ENCODE results near the gene SUMO1. TPM values are rescaled to one million over a fixed set of nuclear protein-coding genes. Genes with fewer than 3 reads are reported as not detected.
A peak's percentile ranks its signal among the peaks of the same experiment; 100 is the strongest.
"Not testable (repeated sequence)": the region's sequence is repeated elsewhere in the genome, so short reads cannot be mapped to it uniquely, and the experiment has no call there.

SUMO1 gene
- total RNA-seq (ENCODE audit: unreplicated experiment) = 111 TPM
- long read RNA-seq, transcript SUMO1-201 (4 exons, 831 nt) = minor isoform, 7 of 189 reads
- long read RNA-seq, transcript SUMO1-203 (5 exons, 1,536 nt) = major isoform, 172 of 189 reads
- long read RNA-seq, partial matches to known transcripts = 0 of 189 reads
- long read RNA-seq, other reads (novel, unspliced or antisense) = 7 of 189 reads

DNA sequence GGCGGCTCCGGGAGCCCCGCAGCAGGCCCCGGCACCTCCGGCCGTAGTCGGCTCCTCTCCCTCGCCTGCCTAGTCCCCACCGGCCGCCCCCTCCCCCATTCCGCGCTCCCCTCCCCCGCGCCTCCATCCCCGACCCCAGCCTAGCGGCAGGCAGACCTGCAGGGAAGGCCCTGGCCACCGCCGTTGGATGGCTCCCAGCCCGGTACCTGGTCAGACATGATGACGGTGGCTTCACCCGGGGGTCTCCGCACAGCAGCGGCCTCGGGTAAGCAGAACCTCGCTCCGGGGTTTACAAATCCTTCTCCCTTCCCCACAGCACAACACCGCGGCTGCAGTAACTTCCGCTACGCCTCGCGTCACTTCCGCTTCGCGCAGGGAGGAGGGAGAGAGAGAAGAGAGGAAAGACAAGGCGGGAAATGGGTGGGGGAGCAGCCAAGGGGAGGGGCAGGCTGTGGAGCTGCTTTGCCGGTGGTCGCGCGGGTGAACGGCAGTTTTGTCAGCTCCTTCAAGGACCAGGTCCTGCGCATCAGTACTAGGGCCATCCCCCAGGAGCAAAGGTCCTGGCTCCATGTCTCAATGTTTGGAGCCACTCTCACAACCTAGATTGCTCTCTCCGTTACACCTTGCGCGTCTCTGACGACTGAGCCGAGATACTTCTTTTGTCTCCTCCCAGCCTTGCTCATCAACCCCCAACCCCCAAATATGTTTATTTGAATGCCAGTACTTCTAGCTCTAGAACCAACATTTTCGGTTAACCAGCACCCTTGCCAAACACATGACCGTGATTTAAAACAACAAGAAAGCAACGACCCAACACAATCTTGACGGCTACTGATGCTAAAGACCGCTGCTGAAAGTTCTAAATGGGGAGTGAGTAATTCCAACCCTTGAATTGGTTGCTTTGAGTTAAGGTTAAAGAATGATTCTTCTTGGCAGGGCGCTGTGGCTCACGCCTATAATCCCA lies at the start of gene SUMO1:
TSS of gene SUMO1 (minus strand) at position 364 of the 964 bp plus-strand sequence. CDS start at position 218, 146 bp downstream.
- Mint-ChIP-seq H3K27ac (ENCODE audit: unreplicated experiment) (peak within 1 kb of the TSS; percentile 94), H3K4me1 (ENCODE audit: low read depth, unreplicated experiment) (peaks cover 5% of the 10 kb centered on the region), H3K4me3 (ENCODE audit: unreplicated experiment) (peak within 1 kb of the TSS; percentile 96), H3K36me3 (ENCODE audit: unreplicated experiment) (no peaks in the 10 kb centered on the region), H3K9me3 (ENCODE audit: unreplicated experiment) (peaks cover 6% of the 10 kb centered on the region), H3K27me3 (ENCODE audit: unreplicated experiment) (peaks cover 9% of the 10 kb centered on the region)
- TF ChIP-seq CTCF (IDR thresholded peaks at IDR 0.05; ENCODE audit: partially characterized antibody, unreplicated experiment) = no peak
- DNase-seq = peak; percentile 92

DNA sequence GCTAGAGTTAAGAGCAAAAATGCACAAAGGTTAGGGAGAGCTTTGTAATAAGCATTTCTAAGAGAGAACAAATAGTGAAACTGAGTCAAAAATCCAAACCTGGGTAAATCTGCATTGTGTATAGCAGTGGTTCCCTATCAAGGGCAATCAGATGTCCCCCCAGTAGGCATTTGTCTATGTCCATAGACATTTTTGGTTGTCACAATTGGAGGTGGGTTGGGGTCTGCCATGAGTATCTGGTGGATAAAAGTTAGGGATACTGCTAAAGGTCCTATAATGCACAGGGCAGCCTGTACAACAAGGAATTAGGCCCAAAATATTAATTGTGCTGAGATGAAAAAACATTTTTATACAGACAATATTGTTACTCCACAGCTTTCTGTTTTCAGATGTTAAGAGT lies 48.2 kb upstream of the SUMO1 start:
- H3K36me3 Mint-ChIP-seq (ENCODE audit: unreplicated experiment) = no peaks in the 10 kb centered on the region

GRCh38 chr2:202278944-202279343 lies 40.5 kb upstream of the SUMO1 start:
- no peak for DNase-seq
- H3K9me3 Mint-ChIP-seq (ENCODE audit: unreplicated experiment) = no peaks in the 10 kb centered on the region
- no peaks in the 10 kb centered on the region for H3K36me3 Mint-ChIP-seq (ENCODE audit: unreplicated experiment)
- no peak overlapping the region for H3K27ac Mint-ChIP-seq (ENCODE audit: unreplicated experiment)
- peak; percentile 37 for TF ChIP-seq CTCF (IDR thresholded peaks at IDR 0.05; ENCODE audit: partially characterized antibody, unreplicated experiment)
- no peaks in the 10 kb centered on the region for H3K4me1 Mint-ChIP-seq (ENCODE audit: low read depth, unreplicated experiment)
- no peaks in the 10 kb centered on the region for H3K27me3 Mint-ChIP-seq (ENCODE audit: unreplicated experiment)
- no peak overlapping the region for H3K4me3 Mint-ChIP-seq (ENCODE audit: unreplicated experiment)

More for the DNA sequence above, 48.2 kb upstream of the SUMO1 start:
- Mint-ChIP-seq H3K27me3 (ENCODE audit: unreplicated experiment) (no peaks in the 10 kb centered on the region), H3K4me1 (ENCODE audit: low read depth, unreplicated experiment) (no peaks in the 10 kb centered on the region), H3K27ac (ENCODE audit: unreplicated experiment) (no peak overlapping the region), H3K4me3 (ENCODE audit: unreplicated experiment) (no peak overlapping the region), H3K9me3 (ENCODE audit: unreplicated experiment) (peaks cover 1% of the 10 kb centered on the region)
- DNase-seq = no peak
- no peak for TF ChIP-seq CTCF (IDR thresholded peaks at IDR 0.05; ENCODE audit: partially characterized antibody, unreplicated experiment)

DNA sequence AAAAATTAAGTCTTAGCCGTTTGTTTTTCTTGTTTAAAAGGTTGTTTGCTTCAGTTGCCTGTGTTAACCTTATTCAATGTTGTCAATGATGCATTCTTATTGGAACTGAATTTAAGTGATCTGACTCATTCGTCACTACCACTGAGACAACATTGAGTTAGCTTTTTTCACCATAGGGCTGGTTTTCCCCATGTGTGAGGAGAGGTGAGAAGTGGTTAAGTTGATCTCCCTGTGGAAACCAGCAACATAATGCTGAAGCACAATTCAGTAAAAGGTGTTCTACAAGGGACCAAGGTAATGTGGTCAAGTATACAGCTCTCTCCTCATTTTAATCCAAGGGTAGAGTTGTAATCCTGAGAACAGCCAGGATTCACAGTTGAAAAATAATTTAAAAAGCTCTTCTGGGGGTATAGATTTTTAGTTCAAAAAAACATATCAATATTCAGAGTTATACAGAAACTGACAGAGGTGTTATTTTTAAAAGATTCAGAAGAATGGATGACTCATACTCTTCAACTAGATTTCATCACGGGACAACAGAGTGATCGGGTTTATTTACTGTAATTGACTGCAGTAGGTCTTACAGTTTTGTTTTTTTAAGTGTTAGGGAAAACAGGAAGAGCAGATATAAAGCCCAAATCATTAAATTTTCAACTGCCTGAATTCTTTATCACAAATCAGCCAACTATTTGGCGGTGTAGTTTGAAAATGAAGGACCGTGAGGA lies 39.8 kb upstream of the SUMO1 start:
- no peak for DNase-seq
- Mint-ChIP-seq H3K4me1 (ENCODE audit: low read depth, unreplicated experiment) (no peaks in the 10 kb centered on the region), H3K27me3 (ENCODE audit: unreplicated experiment) (no peaks in the 10 kb centered on the region), H3K36me3 (ENCODE audit: unreplicated experiment) (no peaks in the 10 kb centered on the region), H3K27ac (ENCODE audit: unreplicated experiment) (no peak overlapping the region), H3K9me3 (ENCODE audit: unreplicated experiment) (no peaks in the 10 kb centered on the region), H3K4me3 (ENCODE audit: unreplicated experiment) (no peak overlapping the region)
- TF ChIP-seq CTCF (IDR thresholded peaks at IDR 0.05; ENCODE audit: partially characterized antibody, unreplicated experiment) = no peak

DNA sequence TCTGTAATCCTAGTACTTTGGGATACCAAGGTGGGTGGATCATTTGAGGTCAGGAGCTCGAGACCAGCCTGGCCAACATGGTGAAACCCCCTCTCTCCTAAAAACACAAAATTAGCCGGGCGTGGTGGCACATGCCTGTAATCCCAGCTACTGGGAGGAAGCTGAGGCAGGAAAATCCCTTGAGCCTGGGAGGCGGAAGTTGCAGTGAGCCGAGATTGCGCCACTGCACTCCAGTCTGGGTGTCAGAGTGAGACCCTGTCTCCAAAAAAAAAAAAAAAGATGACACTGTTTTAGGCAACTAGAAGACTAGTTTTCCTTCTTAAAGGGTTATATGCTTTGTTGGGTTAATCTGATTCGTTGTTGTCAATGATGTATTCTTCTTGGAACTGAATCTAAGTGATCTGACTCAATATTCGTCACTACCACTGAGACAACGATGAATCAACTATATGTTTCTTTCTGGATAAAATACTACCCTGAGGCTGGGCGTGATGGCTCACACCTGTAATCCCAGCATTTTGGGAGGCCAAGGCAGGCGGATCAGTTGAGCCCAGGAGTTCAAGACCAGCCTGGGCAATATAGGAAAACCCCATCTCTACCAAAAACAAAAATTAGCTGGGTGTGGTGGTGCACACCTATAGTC lies 37.8 kb upstream of the SUMO1 start:
- H3K4me1 Mint-ChIP-seq (ENCODE audit: low read depth, unreplicated experiment); H3K4me3 Mint-ChIP-seq (ENCODE audit: unreplicated experiment); H3K36me3 Mint-ChIP-seq (ENCODE audit: unreplicated experiment); H3K9me3 Mint-ChIP-seq (ENCODE audit: unreplicated experiment); H3K27me3 Mint-ChIP-seq (ENCODE audit: unreplicated experiment); DNase-seq; H3K27ac Mint-ChIP-seq (ENCODE audit: unreplicated experiment): not testable (repeated sequence)
